Thyroid gland (tissue), 4 donors: ENCODE data around the gene CRISPLD2. TPM values are rescaled to one million over a fixed set of nuclear protein-coding genes. Genes with fewer than 3 reads are reported as not detected.

Source experiments
- DNase-seq, 2 donors: peaks; one replicate each; pipeline ENCODE4 v3.0.0-alpha.2; 2019
- H3K27ac ChIP-seq, 3 donors: fragments of 200-600 bp; sonication (generic); 1 replicate in 2 of 3; 2 replicates in 1 of 3; pipeline ENCODE4 v1.5.1; 2016 to 2019; ENCODE audit warnings: mild to moderate bottlenecking in 1 of 3, moderate library complexity in 1 of 3
- H3K27me3 ChIP-seq: fragments of 200-600 bp; sonication (generic); one replicate; pipeline ENCODE4 v1.5.1; 2019
- H3K36me3 ChIP-seq, 2 donors: fragments of 200-600 bp; sonication (generic); one replicate each; pipeline ENCODE4 v1.5.1; 2016 to 2019
- H3K4me1 ChIP-seq, 2 donors: fragments of 200-600 bp; sonication (generic); one replicate each; pipeline ENCODE4 v1.5.1; 2017 to 2019
- H3K4me3 ChIP-seq, 3 donors: fragments of 200-600 bp; sonication (generic); replicated peaks in 1 of 3; 1 replicate in 2 of 3; 2 replicates in 1 of 3; pipeline ENCODE4 v1.5.1; 2016; ENCODE audit warnings: mild to moderate bottlenecking in 1 of 3
- H3K9me3 ChIP-seq: fragments of 200-600 bp; sonication (generic); one replicate; pipeline ENCODE4 v1.5.1; 2017
- POLR2A ChIP-seq, 2 donors: fragments of 450-650 bp; IDR thresholded peaks; one replicate each; pipeline ENCODE4 v1.6.1; 2017; ENCODE audit warnings: antibody characterized with exemption in 2 of 2, mild to moderate bottlenecking in 2 of 2, moderate library complexity in 1 of 2
- WGBS, 2 donors: methylation state at CpG; one replicate each; pipeline ENCODE4 v1.1.5; 2017; 5-methylcytosine and 5-hydroxymethylcytosine counted together
- intact Hi-C: fragments of 100-400 bp; cut with DNase I; formaldehyde crosslinking; loops from one replicate; pipeline ENCODE4 v1.15.1; 2023
- total RNA-seq, 4 donors: library from RNA; depleted of rRNA; stranded (reverse); fragments of >200 nt; gene quantifications; one replicate each; pipeline ENCODE4 v1.2.3, GENCODE V29; 2016
- TF ChIP-seq, protein P1 (sequence below), 6 experiments: fragments of 200-600 bp in 3 of 6; fragments of 450-650 bp in 3 of 6; sonication (generic) in 3 of 6; IDR thresholded peaks; one replicate each; pipeline ENCODE4 v1.5.1; 2016 to 2019; ENCODE audit warnings: antibody characterized with exemption in 6 of 6, mild to moderate bottlenecking in 2 of 6, inconsistent platforms in 1 of 6, moderate library complexity in 1 of 6

Gene CRISPLD2
- total RNA-seq, 4 donors from 2014 or later = 48.0 to 261 (median 108) TPM

GRCh38 chr16:84916850-84917249, 97.1 kb downstream of the CRISPLD2 start:
- intact Hi-C loops = no loop called here
- H3K27me3 ChIP-seq = no peaks in the 10 kb centered on the region
- no peak overlapping the region for H3K27ac ChIP-seq
- H3K9me3 ChIP-seq = no peaks in the 10 kb centered on the region
- WGBS, 2 donors = 70 to 80% methylated on average over 6 of the region's 6 CpGs
- TF ChIP-seq POLR2A (IDR thresholded peaks at IDR 0.05) = no peak
- TF ChIP-seq, protein P1, sequence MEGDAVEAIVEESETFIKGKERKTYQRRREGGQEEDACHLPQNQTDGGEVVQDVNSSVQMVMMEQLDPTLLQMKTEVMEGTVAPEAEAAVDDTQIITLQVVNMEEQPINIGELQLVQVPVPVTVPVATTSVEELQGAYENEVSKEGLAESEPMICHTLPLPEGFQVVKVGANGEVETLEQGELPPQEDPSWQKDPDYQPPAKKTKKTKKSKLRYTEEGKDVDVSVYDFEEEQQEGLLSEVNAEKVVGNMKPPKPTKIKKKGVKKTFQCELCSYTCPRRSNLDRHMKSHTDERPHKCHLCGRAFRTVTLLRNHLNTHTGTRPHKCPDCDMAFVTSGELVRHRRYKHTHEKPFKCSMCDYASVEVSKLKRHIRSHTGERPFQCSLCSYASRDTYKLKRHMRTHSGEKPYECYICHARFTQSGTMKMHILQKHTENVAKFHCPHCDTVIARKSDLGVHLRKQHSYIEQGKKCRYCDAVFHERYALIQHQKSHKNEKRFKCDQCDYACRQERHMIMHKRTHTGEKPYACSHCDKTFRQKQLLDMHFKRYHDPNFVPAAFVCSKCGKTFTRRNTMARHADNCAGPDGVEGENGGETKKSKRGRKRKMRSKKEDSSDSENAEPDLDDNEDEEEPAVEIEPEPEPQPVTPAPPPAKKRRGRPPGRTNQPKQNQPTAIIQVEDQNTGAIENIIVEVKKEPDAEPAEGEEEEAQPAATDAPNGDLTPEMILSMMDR (IDR thresholded peaks at IDR 0.05) = no peak
- no peaks in the 10 kb centered on the region for H3K36me3 ChIP-seq
- DNase-seq = no peak
- H3K4me1 ChIP-seq = peaks cover under 1 to 7% of the 10 kb centered on the region in 2 donors
- H3K4me3 ChIP-seq = no peak overlapping the region

GRCh38 chr16:84917492-84917891, 97.7 kb downstream of the CRISPLD2 start:
- Histone ChIP-seq H3K4me1 (peaks cover 7 to 12% of the 10 kb centered on the region in 2 donors), H3K27me3 (no peaks in the 10 kb centered on the region), H3K27ac (no peak overlapping the region), H3K4me3 (no peak overlapping the region), H3K9me3 (no peaks in the 10 kb centered on the region), H3K36me3 (no peaks in the 10 kb centered on the region)
- no peak for DNase-seq
- intact Hi-C loops = no loop called here
- 81 to 82% methylated on average over 11 of the region's 11 CpGs for WGBS, 2 donors
- no peak for TF ChIP-seq POLR2A (IDR thresholded peaks at IDR 0.05)
- TF ChIP-seq, protein P1 (IDR thresholded peaks at IDR 0.05) = no peak

- no peak overlapping the region for H3K4me3 ChIP-seq
- intact Hi-C loops = no loop called here
- peaks cover 8 to 17% of the 10 kb centered on the region in 2 donors for H3K4me1 ChIP-seq
- H3K27me3 ChIP-seq = no peaks in the 10 kb centered on the region
- DNase-seq = no peak
- H3K27ac ChIP-seq = no peak overlapping the region
- WGBS, 2 donors = 90 to 93% methylated on average over 17 to 20 of the region's 20 CpGs
- H3K9me3 ChIP-seq = no peaks in the 10 kb centered on the region
- TF ChIP-seq POLR2A (IDR thresholded peaks at IDR 0.05) = no peak
- TF ChIP-seq, protein P1 (IDR thresholded peaks at IDR 0.05) = no peak
- no peaks in the 10 kb centered on the region for H3K36me3 ChIP-seq
Measured at GRCh38 chr16:84918006-84918909, 98.5 kb downstream of the CRISPLD2 start.

- Histone ChIP-seq H3K27ac (no peak overlapping the region), H3K4me3 (no peak overlapping the region), H3K9me3 (no peaks in the 10 kb centered on the region), H3K4me1 (peaks cover 8 to 15% of the 10 kb centered on the region in 2 donors), H3K36me3 (no peaks in the 10 kb centered on the region), H3K27me3 (no peaks in the 10 kb centered on the region)
- DNase-seq = no peak
- intact Hi-C loops = no loop called here
- WGBS, 2 donors = 72 to 75% methylated on average over 7 of the region's 7 CpGs
- TF ChIP-seq, protein P1 (IDR thresholded peaks at IDR 0.05) = no peak
- TF ChIP-seq POLR2A (IDR thresholded peaks at IDR 0.05) = no peak
Measured at GRCh38 chr16:84919269-84919668, 99.5 kb downstream of the CRISPLD2 start.

- Histone ChIP-seq H3K4me3 (no peak overlapping the region), H3K27me3 (no peaks in the 10 kb centered on the region), H3K27ac (no peak overlapping the region), H3K9me3 (no peaks in the 10 kb centered on the region), H3K4me1 (peaks cover 8 to 19% of the 10 kb centered on the region in 2 donors), H3K36me3 (no peaks in the 10 kb centered on the region)
- no peak for DNase-seq
- TF ChIP-seq, protein P1 (IDR thresholded peaks at IDR 0.05) = no peak
- TF ChIP-seq POLR2A (IDR thresholded peaks at IDR 0.05) = no peak
- intact Hi-C loops = no loop called here
- WGBS, 2 donors = 77% methylated on average over 12 to 13 of the region's 13 CpGs
Measured at GRCh38 chr16:84919708-84920107, 99.9 kb downstream of the CRISPLD2 start.
